Lower lobe of right lung (tissue), 2 donors: ENCODE results near the gene ANKRD28. TPM values are rescaled to one million over a fixed set of nuclear protein-coding genes. Genes with fewer than 3 reads are reported as not detected.

Experiments
- ATAC-seq, 2 donors: fragments of 200-7000 bp; cut with Tn5 transposase; one replicate each; pipeline ENCODE4 v1.9.1; 2020 to 2022; ENCODE audit warnings: mild to moderate bottlenecking in 2 of 2, moderate library complexity in 2 of 2
- DNase-seq: peaks from one replicate; pipeline ENCODE4 v3.0.0-alpha.2; 2020
- H3K27ac ChIP-seq: fragments of 200-600 bp; one replicate; pipeline ENCODE4 v1.8.0; 2022
- H3K27me3 ChIP-seq: fragments of 200-600 bp; one replicate; pipeline ENCODE4 v1.8.0; 2022; ENCODE audit warnings: low read depth
- H3K36me3 ChIP-seq: fragments of 200-600 bp; one replicate; pipeline ENCODE4 v1.8.0; 2022; ENCODE audit warnings: mild to moderate bottlenecking
- H3K4me1 ChIP-seq: fragments of 200-600 bp; one replicate; pipeline ENCODE4 v1.8.0; 2022
- H3K4me3 ChIP-seq: fragments of 200-600 bp; one replicate; pipeline ENCODE4 v1.8.0; 2022; ENCODE audit warnings: mild to moderate bottlenecking
- H3K9me3 ChIP-seq: fragments of 200-600 bp; one replicate; pipeline ENCODE4 v1.8.0; 2022
- intact Hi-C: fragments of 100-400 bp; cut with DNase I; formaldehyde crosslinking; loops from one replicate; pipeline ENCODE4 v1.11.0; 2022
- total RNA-seq: library from RNA; stranded (reverse); fragmentation: NEBNext Ultra II Directional; extraction: Animal tissue kit (Norgen Biotek cat#: 25700); gene quantifications from one replicate; pipeline ENCODE4 v1.2.1, GENCODE V29; 2021
- TF ChIP-seq, protein P1 (sequence below): fragments of 200-600 bp; IDR thresholded peaks from one replicate; pipeline ENCODE4 v1.8.0; 2022; ENCODE audit warnings: antibody characterized with exemption, mild to moderate bottlenecking
- donor health status: DM: no; HTN: yes; CAD: no; lungs with severe emphysema.

ANKRD28 gene
- total RNA-seq, 1 donor from 2014 or later, result 57.2 TPM

GRCh38 chr3:15801298-15801697 is 3.5 kb upstream of the ANKRD28 start:
- Histone ChIP-seq H3K4me3 (no peak overlapping the region), H3K9me3 (no peaks in the 10 kb centered on the region), H3K36me3 (no peaks in the 10 kb centered on the region), H3K27ac (no peak overlapping the region), H3K4me1 (peaks cover 58% of the 10 kb centered on the region), H3K27me3 (no peaks in the 10 kb centered on the region)
- DNase-seq (no peak), ATAC-seq (no peak)
- TF ChIP-seq, protein P1, sequence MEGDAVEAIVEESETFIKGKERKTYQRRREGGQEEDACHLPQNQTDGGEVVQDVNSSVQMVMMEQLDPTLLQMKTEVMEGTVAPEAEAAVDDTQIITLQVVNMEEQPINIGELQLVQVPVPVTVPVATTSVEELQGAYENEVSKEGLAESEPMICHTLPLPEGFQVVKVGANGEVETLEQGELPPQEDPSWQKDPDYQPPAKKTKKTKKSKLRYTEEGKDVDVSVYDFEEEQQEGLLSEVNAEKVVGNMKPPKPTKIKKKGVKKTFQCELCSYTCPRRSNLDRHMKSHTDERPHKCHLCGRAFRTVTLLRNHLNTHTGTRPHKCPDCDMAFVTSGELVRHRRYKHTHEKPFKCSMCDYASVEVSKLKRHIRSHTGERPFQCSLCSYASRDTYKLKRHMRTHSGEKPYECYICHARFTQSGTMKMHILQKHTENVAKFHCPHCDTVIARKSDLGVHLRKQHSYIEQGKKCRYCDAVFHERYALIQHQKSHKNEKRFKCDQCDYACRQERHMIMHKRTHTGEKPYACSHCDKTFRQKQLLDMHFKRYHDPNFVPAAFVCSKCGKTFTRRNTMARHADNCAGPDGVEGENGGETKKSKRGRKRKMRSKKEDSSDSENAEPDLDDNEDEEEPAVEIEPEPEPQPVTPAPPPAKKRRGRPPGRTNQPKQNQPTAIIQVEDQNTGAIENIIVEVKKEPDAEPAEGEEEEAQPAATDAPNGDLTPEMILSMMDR, result no peak
- intact Hi-C loops, result loop anchor here (10.0 kb wide), 1 partner anchor 176 kb away; no protein-coding TSS in a partner anchor

GRCh38 chr3:15800780-15801179 is 3.0 kb upstream of the ANKRD28 start:
- DNase-seq (no peak), ATAC-seq (no peak)
- Histone ChIP-seq H3K4me1 (peaks cover 59% of the 10 kb centered on the region), H3K27me3 (no peaks in the 10 kb centered on the region), H3K36me3 (no peaks in the 10 kb centered on the region), H3K27ac (peak overlapping the region; percentile 14), H3K9me3 (no peaks in the 10 kb centered on the region), H3K4me3 (no peak overlapping the region)
- TF ChIP-seq, protein P1, result no peak
- intact Hi-C loops, result loop anchor here (10.0 kb wide), 1 partner anchor 176 kb away; no protein-coding TSS in a partner anchor

GRCh38 chr3:15800327-15800726 is 2.5 kb upstream of the ANKRD28 start:
- Histone ChIP-seq H3K36me3 (no peaks in the 10 kb centered on the region), H3K27ac (peak overlapping the region; percentile 14), H3K9me3 (no peaks in the 10 kb centered on the region), H3K4me3 (no peak overlapping the region), H3K4me1 (peaks cover 60% of the 10 kb centered on the region), H3K27me3 (no peaks in the 10 kb centered on the region)
- ATAC-seq (peak in 1 of 2 donors; percentile 9), DNase-seq (no peak)
- TF ChIP-seq, protein P1, result no peak
- intact Hi-C loops, result loop anchor here (10.0 kb wide), 1 partner anchor 176 kb away; no protein-coding TSS in a partner anchor

DNA sequence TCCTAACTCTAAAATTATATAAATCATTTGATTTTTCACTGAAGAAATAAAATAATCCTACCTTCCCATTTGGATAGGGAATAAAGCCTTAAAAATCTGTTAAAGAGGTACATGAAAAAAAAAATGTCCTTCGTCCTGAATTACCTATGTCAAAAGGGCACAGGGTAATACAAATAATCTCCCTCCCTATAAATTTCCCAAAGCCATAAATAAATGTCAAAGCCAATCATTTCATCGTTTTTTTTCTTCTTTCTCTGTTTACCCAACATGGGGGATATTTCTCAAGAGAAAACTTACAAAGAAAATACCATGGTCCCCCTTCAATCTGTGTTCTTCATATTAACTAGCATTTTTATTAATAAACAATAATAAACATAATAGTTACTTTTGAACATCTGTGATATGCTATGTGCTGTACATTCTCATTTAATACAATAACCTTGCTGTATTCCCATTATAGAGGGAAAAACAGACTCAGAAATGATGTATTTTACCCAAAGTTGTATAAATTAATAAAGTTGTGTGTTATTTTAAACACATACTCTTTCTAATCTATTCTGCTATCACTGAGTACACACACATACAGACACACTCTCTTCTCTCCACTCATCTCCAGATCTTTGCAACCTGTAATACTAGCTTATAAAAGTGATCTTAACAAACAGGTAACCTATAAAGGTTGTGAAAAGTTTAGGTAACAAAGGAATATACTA is 910 bp upstream of the ANKRD28 start:
- Histone ChIP-seq H3K9me3 (no peaks in the 10 kb centered on the region), H3K4me3 (no peak overlapping the region), H3K27ac (no peak overlapping the region), H3K4me1 (peaks cover 54% of the 10 kb centered on the region), H3K27me3 (no peaks in the 10 kb centered on the region), H3K36me3 (no peaks in the 10 kb centered on the region)
- ATAC-seq (no peak), DNase-seq (no peak)
- intact Hi-C loops, result no loop called here
- TF ChIP-seq, protein P1, result no peak

- peak overlapping the region; percentile 48 for H3K4me3 ChIP-seq
- no peaks in the 10 kb centered on the region for H3K9me3 ChIP-seq
- DNase-seq (no peak), ATAC-seq (peak; percentile 38 to 51)
- H3K36me3 ChIP-seq, result no peaks in the 10 kb centered on the region
- TF ChIP-seq, protein P1, result no peak
- intact Hi-C loops, result no loop called here
- H3K4me1 ChIP-seq, result peaks cover 56% of the 10 kb centered on the region
- peak overlapping the region; percentile 83 for H3K27ac ChIP-seq
- no peaks in the 10 kb centered on the region for H3K27me3 ChIP-seq
Observed at GRCh38 chr3:15796771-15797641, 773 bp downstream of the ANKRD28 start.
